AG20443 (cell line): ENCODE measurements around the gene PLIN5.
A peak's percentile ranks its signal among the peaks of the same experiment; 100 is the strongest.
"Not testable (repeated sequence)": the region's sequence is repeated elsewhere in the genome, so short reads cannot be mapped to it uniquely, and the experiment has no call there.

ENCODE experiments used
- DNase-seq: peaks from one replicate; pipeline ENCODE4 v3.0.0; 2012; ENCODE audit warnings: low spot score, mixed read lengths

PLIN5 gene

DNA sequence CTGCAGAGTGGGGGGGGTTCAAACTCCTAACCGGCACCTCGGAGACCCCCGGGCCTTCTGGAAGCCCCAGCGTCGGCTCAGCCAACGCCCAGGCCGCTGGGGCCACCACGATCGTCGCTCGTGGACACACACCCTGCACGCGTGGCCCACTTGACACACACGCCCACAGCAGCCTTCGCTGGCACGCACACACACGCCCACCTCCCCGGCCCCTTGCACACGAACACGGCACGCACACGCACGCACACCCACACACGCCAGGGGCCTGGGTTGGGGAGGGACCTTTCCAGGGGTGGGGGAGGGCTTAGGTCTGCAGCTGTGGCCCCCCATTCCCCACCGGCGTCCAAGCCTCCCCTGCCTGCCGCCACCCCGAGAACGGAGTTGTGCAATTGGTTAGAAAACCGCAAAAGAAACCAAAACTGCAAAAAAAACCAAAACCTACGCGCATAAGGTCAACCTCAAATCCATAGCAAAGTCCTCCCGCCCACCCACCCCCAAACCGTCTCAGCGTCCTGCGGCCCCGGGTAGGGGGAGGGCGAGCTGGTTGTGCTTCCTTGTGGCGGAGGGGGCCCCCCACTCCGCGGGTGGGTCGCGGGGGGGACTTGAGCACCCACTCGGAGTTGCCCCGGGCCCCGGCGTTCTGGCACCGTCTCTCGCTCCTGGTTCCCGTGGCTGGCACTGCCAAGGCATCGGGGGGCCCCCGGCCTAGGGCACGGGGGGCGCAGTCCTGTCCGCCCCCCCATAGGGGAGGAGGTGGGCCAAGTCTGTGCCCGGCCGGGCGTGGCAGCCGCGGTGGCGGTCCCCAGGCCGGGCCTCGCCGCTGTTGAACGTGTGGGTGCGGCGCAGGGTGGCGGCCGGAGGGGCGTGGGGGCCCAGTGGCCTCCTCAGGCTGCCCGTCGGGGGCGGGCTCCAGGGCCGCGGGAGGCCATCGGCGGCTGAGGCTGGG lies 8.1 kb upstream of the PLIN5 start:
- no peak for DNase-seq

DNA sequence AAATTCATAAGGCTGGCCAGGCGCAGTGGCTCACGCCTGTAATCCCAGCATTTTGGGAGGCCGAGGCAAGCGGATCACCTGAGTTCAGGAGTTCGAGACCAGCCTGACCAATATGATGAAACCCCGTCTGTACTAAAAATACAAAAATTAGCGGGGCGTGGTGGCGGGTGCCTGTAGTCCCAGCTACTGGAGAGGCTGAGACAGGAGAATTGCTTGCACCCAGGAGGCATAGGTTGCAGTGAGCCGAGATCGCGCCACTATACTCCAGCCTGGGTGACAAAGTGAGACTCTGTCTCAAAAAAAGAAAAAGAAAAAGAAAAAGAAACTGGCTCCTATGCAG lies 6.8 kb upstream of the PLIN5 start:
- not testable (repeated sequence) for DNase-seq

DNA sequence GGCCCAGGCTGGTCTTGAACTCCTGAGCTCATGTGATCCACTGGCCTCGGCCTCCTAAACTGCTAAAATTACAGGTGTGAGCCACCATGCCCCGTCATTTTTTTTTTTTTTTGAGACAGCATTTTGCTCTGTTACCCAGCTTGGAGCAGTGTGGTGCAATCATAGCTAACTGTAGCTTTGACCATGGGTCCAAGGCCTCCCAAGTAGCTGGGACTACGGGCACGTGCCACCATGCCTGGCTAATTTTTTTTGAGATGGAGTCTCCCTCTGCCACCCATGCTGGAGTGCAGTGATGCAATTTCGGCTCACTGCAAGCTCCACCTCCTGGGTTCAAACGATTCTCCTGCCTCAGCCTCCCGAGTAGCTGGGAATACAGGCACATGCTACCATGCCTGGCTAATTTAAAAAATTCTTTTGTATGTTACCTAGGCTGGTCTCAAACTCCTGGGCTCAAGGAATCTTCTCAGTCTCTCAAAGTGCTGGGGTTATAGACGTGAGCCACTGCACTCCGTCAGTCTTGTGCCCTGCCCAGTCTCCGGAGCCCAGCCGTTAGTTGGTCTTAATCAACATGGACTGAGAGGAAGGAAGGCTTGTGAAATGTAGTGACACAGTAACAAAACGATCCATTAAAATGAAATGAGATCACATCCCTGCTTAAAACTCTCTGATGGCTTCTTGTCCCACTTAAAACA lies 6.2 kb upstream of the PLIN5 start:
- no peak for DNase-seq

DNA sequence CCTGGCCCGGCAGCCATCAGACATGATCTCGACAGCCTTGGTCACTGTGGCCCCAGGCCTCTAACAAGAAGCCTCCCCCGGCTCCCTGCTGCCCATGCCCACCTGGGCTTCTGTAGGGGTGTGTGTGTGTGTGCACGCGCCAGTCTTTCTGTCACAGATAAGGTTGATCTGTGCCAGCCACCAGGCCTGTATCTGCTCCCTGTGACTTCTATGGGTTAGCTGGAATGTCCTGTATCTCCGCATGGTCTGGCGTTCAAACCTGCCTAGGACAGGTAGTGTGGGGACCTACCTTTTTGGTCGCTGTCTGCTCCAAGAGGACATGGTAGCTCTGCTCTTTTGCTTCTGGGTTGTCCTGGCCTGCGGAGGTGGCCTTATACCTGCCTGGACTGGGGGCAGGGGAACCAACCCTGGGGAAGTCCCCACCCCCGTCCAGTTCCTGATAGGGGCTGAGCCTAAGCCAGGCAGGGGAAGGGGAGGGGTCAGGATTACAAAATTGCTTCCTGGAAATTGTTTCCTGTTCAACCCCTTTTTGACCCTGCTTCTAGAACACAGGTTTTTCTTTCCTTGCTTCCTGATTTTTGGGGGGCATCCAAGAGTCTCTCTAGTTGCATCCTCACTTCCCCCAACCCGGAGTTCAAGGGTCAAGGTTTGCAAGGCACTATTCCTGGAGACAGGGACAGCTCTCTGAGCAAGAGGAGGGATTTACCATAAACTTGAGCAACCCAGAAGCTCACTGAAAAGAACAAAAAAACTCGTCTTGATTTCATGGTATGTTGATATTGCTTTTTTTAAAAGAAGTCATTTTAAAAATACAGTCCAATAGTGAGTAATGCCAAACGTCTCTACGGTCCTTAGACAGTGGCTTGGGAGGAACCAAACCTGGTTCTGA lies 4.9 kb upstream of the PLIN5 start, which contains the start of gene LRG1:
LRG1 (minus strand) TSS at position 344 of the 889 bp plus-strand sequence; CDS start at position 321, 23 bp downstream.
- no peak for DNase-seq

DNA sequence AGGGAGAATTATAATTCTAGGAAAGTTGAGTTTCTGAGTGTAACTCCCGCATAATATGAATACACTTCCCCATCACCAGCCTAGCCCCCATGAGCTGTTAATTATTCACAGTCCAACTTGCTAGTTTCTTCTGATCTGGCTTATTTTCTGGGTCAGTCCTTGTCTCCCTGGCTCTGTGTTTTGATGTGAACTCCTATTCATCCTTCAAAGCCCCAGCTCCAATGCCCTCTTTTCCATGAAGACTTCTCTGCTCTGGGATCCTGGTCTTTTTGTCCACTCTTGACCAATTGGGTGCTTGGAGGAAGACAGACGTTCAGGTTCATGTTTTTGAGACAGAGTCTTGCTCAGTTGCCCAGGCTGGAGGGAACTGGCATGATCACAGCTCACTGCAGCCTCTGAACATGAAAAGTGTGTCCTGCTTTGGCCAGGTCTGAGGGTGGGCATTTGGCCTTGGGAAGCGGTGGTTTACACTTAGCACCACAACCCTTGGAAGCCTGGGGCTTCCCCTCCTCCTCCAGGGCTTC lies 4.2 kb upstream of the PLIN5 start:
- DNase-seq: no peak

DNA sequence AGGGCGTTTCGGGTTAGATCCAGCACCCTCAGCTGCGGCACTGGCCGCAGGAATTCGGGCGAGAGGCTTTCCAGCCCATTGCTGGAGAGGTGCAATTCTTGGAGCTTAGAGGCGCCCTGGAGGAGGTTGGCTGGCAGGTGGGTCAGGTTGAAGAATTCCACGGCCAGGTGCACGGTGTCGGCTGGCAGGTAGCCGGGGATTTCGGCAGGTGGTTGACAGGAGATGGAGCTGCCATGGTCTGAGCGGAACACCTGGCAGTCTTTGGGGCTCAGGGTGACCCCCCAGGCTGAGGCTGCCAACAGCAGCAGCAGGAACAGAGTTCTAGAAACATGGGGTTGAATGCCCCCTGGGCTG lies 3.6 kb upstream of the PLIN5 start:
- DNase-seq: no peak

DNA sequence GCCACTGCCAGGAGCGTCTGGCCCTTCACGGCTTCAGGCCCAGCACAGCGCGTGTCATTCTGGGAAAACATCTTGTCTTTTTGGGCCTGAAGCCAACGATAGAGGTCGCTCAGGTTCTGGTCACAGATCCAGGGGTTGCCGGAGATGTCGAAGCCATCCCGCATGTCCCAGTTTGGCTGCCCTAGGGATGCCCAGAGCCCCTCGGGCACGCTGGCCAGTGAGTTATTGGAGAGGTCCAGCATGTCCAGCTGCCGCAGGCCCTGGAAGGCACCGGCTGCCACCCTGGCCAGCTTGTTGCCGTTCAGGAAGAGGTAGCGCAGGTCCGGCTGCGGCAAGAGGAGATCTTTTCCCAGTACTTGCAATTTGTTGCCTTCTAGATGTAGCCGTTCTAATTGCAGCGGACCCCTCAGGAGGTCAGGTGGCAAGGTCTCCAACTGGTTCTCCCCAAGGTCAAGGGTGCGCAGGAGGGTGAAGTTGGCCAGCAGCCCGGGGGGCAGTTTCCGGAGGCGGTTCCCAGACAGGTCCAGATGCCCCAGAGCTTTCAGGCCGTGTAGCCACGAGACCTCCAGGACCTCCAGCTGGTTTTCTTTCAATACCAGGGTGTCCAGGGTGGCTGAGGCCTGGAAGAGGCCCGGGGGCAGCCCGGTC lies 3.1 kb upstream of the PLIN5 start:
- DNase-seq: no peak

DNA sequence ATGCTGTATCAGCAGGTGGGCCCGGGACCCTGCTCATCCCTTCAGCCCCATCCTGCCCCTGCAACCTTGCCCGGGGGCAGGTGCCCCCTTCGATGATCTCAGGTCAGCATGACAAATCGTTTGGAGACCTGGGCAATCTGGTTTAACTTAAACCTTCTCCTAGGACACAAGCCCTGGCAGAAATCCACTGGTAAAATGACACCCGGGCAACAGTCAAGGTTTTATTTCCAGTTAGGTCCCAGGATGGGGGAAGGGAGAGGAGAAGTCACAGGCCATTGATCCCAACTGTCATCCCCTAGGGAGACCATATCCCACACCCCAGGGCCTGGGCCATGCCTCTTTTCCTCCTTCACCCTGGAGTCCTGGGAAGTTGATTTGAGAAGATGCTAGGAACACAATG lies 1.8 kb upstream of the PLIN5 start:
- DNase-seq: no peak

DNA sequence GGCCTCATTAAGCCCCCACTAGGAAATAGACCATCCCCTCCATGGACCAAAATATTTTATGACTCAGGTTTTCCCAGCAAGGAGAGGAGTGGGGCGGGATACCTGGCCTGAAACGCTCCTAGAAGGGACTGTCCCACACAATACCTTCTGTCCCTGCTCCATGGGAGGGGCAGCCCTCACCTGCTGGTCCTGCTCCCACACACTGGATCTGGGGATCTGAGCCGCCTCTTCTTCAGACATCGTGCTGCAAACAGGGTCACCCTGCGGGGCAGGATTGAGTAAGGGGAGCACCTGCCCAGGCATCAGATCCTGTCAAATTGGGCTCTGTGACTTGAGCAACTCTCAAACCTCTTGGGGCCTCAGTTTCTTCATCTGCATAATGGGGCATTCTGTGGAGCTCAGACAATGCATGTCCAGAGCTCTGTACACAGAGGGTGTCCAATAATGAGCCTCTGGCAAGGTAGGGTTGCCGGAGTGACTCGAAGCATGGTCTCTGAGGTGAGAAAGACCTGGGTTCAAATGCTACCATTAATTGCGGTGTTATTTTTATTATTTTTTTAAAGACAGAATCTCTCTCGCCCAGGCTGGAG lies 1.1 kb downstream of the PLIN5 start:
- DNase-seq: no peak

DNA sequence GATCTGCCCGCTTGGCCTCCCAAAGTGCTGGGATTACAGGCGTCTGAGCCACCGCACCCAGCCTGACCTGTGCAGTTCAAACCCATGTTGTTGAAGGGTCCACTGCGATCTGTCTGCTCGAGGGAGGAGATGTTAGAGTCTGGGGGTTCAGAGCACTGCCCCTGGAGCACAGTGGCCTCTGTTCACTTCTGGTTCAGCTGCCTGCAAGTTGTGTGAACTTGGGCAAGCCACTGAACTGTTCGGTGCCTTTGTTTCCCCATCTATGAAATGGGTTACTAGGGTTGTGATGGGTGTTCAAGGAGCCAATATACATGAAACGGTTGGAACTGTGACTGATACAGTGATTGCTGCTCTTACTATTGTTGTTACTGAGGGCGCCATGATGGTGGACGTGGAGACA lies 1.7 kb downstream of the PLIN5 start:
- DNase-seq: no peak

DNA sequence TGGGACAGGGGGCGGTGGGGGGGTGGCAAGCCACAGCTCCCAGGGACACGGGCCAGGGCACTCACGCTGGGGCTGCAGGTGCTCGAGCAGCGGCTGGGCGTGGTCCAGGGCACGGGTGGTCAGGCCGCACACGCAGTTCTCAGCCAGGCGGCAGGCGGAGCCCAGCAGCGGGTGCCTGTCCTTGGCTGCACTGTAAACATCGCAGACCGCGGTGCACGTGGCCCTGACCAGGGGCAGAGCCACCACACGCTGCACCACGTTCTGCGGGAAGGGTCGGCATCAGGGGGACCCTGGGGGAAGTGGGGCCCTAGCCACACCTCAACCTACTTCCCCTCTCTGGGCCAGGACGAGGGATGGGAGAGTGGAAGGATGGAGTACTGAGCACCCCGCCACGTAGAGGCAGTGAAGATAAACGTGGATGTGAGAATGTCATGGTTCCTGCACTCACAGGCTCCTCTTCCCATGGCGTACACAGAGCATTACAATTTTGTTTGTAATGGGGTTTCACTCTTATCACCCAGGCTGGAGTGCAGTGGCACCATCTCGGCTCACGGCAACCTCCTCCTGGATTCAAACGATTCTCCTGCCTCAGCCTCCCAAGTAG lies 3.4 kb downstream of the PLIN5 start:
- DNase-seq: no peak

DNA sequence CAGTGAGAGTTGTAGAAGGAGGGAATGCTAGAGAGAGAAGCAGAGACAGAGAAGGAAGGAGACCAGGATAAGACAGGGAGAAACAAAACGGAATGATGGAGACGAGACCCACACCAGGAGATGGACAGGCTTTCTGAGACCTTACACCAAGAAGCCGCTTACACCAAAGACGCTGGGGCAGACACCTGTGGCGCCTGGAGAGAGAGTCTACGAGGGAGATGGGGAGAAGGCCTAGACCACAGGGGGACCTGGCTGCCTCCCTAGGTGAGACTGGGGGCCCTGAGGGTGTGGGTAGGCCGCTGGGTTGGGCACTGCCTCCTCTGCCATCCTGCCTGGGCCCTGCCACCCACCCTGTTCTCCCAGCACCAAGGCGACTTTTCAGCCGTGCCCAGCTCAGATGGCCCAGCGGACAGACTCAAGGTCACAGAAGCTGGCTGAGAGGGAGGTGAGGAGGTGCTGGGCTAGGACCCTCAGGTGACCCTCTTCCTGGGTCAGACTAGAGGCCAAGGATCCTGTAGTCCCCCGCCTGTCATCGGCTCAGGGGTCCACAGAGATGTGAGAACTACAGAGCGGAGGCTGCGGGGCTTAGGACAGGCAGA lies 5.0 kb downstream of the PLIN5 start:
- no peak for DNase-seq

DNA sequence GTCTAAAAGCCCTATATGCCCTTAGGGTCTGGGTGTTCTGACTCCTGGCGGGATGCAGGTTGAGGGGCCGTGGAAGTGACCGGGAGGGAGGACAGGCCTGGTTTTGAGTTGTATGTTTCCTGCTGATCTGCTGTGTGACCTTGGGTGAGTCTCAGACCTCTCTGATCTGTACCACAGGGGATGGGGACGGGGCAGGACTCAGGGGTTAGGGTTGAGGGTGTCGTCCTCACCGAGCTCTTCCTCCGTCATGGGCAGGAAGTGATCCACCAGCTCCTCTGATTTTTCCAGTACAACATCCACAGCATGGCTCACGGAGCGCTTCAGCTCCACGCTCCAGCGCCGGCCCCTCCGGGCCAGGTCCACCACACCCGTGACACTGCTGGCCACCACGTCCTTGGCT lies 6.2 kb downstream of the PLIN5 start:
- DNase-seq: no peak

DNA sequence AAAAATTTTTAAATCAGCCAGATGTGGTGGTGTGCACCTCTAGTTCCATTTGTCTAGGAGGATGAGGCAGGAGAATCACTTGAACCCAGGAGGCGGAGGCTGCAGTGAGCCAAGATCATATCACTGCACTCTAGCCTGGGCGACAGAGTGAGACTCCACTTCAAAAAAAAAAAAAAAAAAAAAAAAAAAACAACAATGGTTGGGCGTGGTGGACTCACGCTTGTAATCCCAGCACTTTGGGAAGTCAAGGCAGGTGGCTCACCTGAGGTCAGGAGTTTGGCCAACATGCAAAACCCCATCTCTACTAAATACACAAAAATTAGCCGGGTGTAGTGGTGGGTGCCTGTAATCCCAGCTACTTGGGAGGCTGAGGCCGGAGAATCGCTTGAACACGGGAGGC lies 7.6 kb downstream of the PLIN5 start:
- not testable (repeated sequence) for DNase-seq

DNA sequence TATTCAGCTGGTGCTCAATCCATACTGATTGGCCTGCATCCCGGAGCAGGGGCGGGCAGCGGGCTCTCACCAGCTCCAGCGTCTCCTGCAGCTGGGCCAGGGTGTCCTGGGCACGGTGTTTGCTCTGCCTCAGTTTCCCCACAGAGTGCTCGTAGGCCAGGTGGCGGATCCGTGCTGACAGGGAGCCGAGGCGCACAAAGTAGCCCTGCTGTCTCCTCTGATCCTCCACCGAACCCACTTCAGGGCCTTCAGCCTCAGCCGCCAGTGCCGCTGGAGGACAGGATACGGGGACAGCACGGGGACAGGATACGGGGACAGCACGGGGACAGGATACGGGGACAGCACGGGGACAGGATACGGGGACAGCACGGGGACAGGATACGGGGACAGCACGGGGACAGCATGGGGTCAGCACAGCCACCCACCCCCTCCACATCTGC lies 9.4 kb downstream of the PLIN5 start:
- DNase-seq: no peak

DNA sequence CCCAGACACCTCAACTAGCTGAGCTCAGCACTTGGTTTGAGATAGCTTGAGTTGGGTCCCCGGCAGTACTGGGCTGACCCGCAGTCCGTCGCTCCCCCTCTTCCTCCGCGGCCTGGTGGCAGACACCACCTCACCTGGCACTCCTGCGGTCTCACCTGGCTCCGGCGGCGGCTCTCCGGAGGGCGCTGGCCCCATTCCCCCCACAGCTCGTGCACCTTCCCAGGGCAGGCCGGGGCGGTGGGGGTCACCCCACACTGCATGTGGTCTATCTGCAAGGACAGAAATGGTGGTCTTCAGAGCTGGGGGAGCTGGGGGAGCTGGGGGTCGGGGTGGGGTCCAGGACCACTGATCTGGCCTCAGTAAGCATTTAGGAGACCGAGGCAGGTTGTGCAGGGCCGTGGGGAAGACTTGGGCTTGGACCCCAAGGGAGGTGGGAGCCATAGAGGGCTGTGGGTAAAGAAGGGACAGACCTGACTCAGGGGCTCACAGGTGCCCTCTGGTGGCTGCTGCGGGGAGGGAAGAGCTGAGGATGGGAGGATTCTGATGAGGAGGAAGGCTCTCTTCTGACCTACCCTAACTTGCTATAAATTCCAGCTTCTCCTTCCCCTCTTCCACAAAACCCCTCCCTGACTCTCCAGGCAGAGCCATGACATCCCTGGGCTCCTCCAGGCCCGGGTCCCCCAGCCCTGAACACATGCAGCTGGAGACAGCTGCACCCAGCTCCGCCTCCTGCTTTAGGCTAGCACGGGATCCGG lies 10.0 kb downstream of the PLIN5 start:
- DNase-seq: peak; percentile 72

DNA sequence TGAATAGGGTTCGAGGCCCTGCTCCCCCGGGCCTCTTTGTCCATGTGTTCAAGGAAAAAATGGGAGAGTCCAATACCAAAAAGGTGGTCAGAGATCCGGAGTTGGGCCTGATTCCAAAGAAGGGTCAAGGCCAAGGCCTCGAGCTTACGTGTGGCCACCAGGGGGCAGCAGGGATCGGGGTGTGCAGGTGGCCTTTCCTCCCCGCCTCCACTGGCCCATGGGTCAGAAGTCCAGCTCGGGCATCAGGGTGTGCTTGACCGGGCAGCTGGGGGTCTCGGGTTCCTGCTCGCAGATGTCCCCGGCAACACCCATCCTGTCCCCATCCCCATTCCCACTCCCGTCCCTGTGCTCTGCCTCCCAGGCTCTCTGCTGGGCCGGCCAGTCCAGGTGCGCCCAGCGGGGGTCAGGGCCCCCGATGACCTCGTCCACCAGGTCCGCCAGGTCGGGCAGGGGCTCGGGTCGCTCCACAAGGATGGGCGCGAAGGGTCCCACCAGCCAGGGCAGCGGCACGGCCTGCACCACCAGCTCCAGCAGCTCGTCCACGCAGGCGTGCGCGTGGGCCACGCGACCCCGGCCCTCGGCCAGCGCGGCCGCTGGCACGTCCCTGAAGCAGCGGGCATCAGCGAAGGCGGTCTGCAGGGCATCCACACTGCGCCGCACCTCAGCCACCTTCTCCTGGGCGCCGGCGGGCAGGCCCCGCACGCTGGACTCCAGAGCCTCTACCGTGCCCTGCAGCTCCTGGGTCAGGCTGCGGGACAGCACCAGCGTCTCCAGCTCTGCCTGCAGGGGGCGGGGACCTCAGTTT lies 11.5 kb downstream of the PLIN5 start:
- peak; percentile 77 for DNase-seq

DNA sequence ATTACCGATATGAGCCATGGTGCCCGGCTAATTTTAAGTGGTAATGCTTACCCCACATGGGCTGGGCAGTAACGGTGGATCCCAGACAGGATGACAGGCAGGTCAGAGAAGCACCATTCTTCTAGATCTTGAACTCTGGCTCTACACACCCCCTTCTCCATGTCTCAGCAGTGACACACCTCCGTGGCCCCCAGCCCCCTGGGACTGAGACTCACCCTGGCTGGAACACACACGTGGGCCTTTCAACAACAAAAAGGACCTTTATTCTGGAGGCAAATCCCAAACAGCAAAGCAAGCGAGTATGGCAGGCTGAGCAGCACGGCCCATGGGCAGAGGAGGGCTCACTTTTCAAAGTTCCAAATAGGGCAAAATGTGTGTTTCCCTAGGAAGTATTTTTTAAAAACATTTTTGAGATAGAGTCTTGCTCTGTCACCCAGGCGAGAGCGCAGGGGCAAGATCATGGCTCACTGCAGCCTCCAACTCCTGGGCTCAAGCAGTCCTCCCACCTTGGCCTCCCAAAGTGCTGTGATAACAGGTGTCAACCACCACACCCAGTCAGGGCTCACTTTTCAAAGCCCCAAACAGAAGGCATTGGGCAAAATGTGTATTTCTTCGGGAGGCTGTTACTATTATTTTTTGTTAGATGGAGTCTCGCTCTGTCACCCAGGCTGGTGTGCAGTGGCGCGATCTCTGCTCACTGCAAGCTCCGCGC lies 12.6 kb downstream of the PLIN5 start:
- DNase-seq: no peak
